ENCODE data around the gene NCKAP5. TPM values are rescaled to one million over a fixed set of nuclear protein-coding genes. Genes with fewer than 3 reads are reported as not detected.

Gene NCKAP5
- total and polyA plus RNA-seq, 2 donors (not counting 1 experiment from before 2014, with no cell fraction given) = not detected

DNA sequence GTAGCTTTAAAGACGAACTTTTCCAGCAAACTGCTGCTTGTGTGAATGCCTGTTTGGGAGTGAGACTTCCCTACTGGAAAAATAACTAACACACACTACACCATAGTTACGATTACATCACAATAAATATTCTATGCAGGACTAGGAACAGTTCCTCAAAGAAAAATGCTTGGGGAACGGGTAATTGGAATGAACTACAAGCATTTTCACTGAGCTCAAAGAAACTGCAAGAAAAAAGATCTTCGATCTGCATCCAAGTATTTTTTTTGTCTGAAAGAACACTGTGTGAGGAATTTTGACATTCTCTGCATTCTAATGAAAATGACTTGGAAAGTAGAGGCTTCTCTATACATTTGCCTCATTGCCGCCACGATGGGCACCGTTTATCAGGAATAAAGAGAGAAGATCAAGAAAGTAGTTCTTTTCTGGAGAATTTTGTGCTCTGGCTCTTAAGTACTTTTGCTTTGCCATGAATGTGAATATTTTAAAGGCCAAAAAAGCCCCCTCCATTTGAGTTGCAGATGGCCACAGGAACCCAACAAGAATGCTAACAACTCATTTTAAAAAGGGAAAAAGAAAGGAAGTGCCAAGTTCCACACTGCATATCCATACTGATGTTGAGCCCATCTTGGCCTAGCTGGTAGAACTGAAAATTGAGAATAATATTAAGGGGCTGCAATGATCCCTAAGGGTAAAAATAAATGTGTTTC is 911.8 kb downstream of the NCKAP5 start:
- intact Hi-C loops (cut with micrococcal nuclease) = no loop called here
- Histone ChIP-seq H3K27me3 (replicated peaks in 1 of 4; ENCODE audit: control extremely low read depth in 1 of 4, control insufficient read depth in 3 of 4, insufficient read depth in 4 of 4, low read length in 3 of 4) (no peaks in the 10 kb centered on the region), H3K9ac (ENCODE audit: low read length) (no peak overlapping the region), H3K36me3 (replicated peaks in 1 of 2; ENCODE audit: control extremely low read depth in 1 of 2, control insufficient read depth in 1 of 2, extremely low read depth in 1 of 2, insufficient read depth in 2 of 2, low read length in 1 of 2) (no peaks in the 10 kb centered on the region), H3K9me3 (ENCODE audit: control extremely low read depth in 1 of 3, control insufficient read depth in 2 of 3, insufficient read depth in 1 of 3, low read length in 2 of 3) (no peaks in the 10 kb centered on the region), H4K20me1 (ENCODE audit: control insufficient read depth, insufficient read depth, low read length, poor library complexity, severe bottlenecking) (no peaks in the 10 kb centered on the region), H3K27ac (ENCODE audit: low read length in 2 of 2) (no peak overlapping the region), H2AFZ (ENCODE audit: insufficient read depth, low read depth, low read length, poor library complexity, severe bottlenecking) (no peak overlapping the region), H3K4me1 (ENCODE audit: control insufficient read depth in 2 of 2, insufficient read depth in 2 of 2, low read length in 2 of 2) (no peaks in the 10 kb centered on the region), H3K79me2 (ENCODE audit: control insufficient read depth, insufficient read depth, low read length) (no peaks in the 10 kb centered on the region), H3K4me3 (ENCODE audit: control extremely low read depth in 1 of 5, extremely low read depth in 1 of 5, insufficient read depth in 1 of 5, low read depth in 2 of 5, low read length in 4 of 5) (no peak overlapping the region), H3K4me2 (replicated peaks; ENCODE audit: low read depth, low read length, poor library complexity, severe bottlenecking) (no peak overlapping the region)
- Mint-ChIP-seq H3K4me3 (no peak overlapping the region), H3K4me1 (no peaks in the 10 kb centered on the region), H3K27me3 (peaks cover 8% of the 10 kb centered on the region), H3K9me3 (ENCODE audit: insufficient read depth) (no peaks in the 10 kb centered on the region), H3K27ac (no peak overlapping the region)
- TF ChIP-seq EZH2 (IDR thresholded peaks at IDR 0.05; ENCODE audit: borderline replicate concordance, insufficient read depth, low read depth, low read length, poor library complexity, severe bottlenecking) = no peak
- TF ChIP-seq, protein P1, sequence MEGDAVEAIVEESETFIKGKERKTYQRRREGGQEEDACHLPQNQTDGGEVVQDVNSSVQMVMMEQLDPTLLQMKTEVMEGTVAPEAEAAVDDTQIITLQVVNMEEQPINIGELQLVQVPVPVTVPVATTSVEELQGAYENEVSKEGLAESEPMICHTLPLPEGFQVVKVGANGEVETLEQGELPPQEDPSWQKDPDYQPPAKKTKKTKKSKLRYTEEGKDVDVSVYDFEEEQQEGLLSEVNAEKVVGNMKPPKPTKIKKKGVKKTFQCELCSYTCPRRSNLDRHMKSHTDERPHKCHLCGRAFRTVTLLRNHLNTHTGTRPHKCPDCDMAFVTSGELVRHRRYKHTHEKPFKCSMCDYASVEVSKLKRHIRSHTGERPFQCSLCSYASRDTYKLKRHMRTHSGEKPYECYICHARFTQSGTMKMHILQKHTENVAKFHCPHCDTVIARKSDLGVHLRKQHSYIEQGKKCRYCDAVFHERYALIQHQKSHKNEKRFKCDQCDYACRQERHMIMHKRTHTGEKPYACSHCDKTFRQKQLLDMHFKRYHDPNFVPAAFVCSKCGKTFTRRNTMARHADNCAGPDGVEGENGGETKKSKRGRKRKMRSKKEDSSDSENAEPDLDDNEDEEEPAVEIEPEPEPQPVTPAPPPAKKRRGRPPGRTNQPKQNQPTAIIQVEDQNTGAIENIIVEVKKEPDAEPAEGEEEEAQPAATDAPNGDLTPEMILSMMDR (IDR thresholded peaks at IDR 0.05) = no peak
- DNase-seq (no peak), ATAC-seq (ENCODE audit: low read depth) (no peak)
- ChIA-PET POLR2A (no interaction called here), CTCF (interaction anchor here (1.1 kb wide), 1 partner anchor 33 kb away, joined by 3 read pairs; no protein-coding TSS in a partner anchor)
- 100% methylated on average over 1 of the region's 7 CpGs for WGBS (ENCODE audit: insufficient coverage)

DNA sequence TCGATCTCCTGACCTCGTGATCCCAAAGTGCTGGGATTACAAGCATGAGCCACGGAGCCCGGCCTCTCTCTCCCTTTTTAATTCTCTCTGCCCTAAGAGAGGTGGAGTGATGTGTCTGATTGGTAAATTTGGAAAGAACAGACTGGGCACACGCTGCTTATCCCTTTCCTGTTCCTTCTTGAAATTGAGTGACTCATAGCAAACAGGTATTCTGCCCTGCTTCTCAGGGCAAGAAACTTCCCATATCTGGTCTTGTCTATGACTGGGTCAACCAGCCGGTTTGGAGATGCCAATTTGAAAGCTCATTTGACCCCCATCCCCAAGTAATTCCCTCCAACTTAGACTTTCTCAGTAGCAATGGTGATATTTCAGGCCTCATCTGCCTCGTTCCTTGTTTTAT is 913.3 kb downstream of the NCKAP5 start:
- H3K4me2 ChIP-seq (replicated peaks; ENCODE audit: low read depth, low read length, poor library complexity, severe bottlenecking) = no peak overlapping the region
- Mint-ChIP-seq H3K4me3 (no peak overlapping the region), H3K27me3 (peaks cover 3% of the 10 kb centered on the region), H3K9me3 (ENCODE audit: insufficient read depth) (no peaks in the 10 kb centered on the region), H3K27ac (no peak overlapping the region), H3K4me1 (no peaks in the 10 kb centered on the region)
- H3K9ac ChIP-seq (ENCODE audit: low read length) = no peak overlapping the region
- H3K27ac ChIP-seq (ENCODE audit: low read length in 2 of 2) = no peak overlapping the region
- H3K36me3 ChIP-seq (replicated peaks in 1 of 2; ENCODE audit: control extremely low read depth in 1 of 2, control insufficient read depth in 1 of 2, extremely low read depth in 1 of 2, insufficient read depth in 2 of 2, low read length in 1 of 2) = no peaks in the 10 kb centered on the region
- no peaks in the 10 kb centered on the region for H3K4me1 ChIP-seq (ENCODE audit: control insufficient read depth in 2 of 2, insufficient read depth in 2 of 2, low read length in 2 of 2)
- no peak for DNase-seq
- H3K79me2 ChIP-seq (ENCODE audit: control insufficient read depth, insufficient read depth, low read length) = no peaks in the 10 kb centered on the region
- ChIA-PET CTCF (no interaction called here), POLR2A (interaction anchor here (0.6 kb wide), 1 partner anchor 57 kb away, joined by 3 read pairs; no protein-coding TSS in a partner anchor)
- H3K4me3 ChIP-seq (ENCODE audit: control extremely low read depth in 1 of 5, extremely low read depth in 1 of 5, insufficient read depth in 1 of 5, low read depth in 2 of 5, low read length in 4 of 5) = no peak overlapping the region
- 84% methylated on average over 2 of the region's 7 CpGs for WGBS (ENCODE audit: insufficient coverage)
- H3K27me3 ChIP-seq (replicated peaks in 1 of 4; ENCODE audit: control extremely low read depth in 1 of 4, control insufficient read depth in 3 of 4, insufficient read depth in 4 of 4, low read length in 3 of 4) = no peaks in the 10 kb centered on the region
- H3K9me3 ChIP-seq (ENCODE audit: control extremely low read depth in 1 of 3, control insufficient read depth in 2 of 3, insufficient read depth in 1 of 3, low read length in 2 of 3) = no peaks in the 10 kb centered on the region
- no peak for TF ChIP-seq EZH2 (IDR thresholded peaks at IDR 0.05; ENCODE audit: borderline replicate concordance, insufficient read depth, low read depth, low read length, poor library complexity, severe bottlenecking)
- TF ChIP-seq, protein P1 (IDR thresholded peaks at IDR 0.05) = no peak
- no peaks in the 10 kb centered on the region for H4K20me1 ChIP-seq (ENCODE audit: control insufficient read depth, insufficient read depth, low read length, poor library complexity, severe bottlenecking)
- no peak for ATAC-seq (ENCODE audit: low read depth)
- intact Hi-C loops (cut with micrococcal nuclease) = no loop called here
- no peak overlapping the region for H2AFZ ChIP-seq (ENCODE audit: insufficient read depth, low read depth, low read length, poor library complexity, severe bottlenecking)
